Spleen (tissue), 13 donors: ENCODE measurements around the gene EIF5A. TPM values are rescaled to one million over a fixed set of nuclear protein-coding genes. Genes with fewer than 3 reads are reported as not detected.

Experiments
- DNase-seq: peaks from one replicate; pipeline ENCODE4 v3.0.0-alpha.2; 2020
- H3K27ac ChIP-seq, 8 donors: fragments of 200-600 bp; sonication (generic) in 7 of 8; 1 replicate in 4 of 8; 2 replicates in 4 of 8; pipeline versions ENCODE4 v1.5.0 to v1.8.0; 2016 to 2021; ENCODE audit warnings: inconsistent platforms in 4 of 8, mild to moderate bottlenecking in 4 of 8, moderate library complexity in 1 of 8
- H3K27me3 ChIP-seq, 7 donors: fragments of 200-600 bp; sonication (generic) in 6 of 7; replicated peaks in 1 of 7; 1 replicate in 4 of 7; 2 replicates in 3 of 7; pipeline versions ENCODE4 v1.5.0 to v1.8.0; 2016 to 2021; ENCODE audit warnings: inconsistent platforms in 3 of 7, mild to moderate bottlenecking in 1 of 7
- H3K36me3 ChIP-seq, 6 donors: fragments of 200-600 bp; sonication (generic) in 5 of 6; 1 replicate in 4 of 6; 2 replicates in 2 of 6; pipeline versions ENCODE4 v1.5.0 to v1.8.0; 2016 to 2021; ENCODE audit warnings: inconsistent platforms in 2 of 6
- H3K4me1 ChIP-seq, 6 donors: fragments of 200-600 bp; sonication (generic) in 5 of 6; 1 replicate in 3 of 6; 2 replicates in 3 of 6; pipeline versions ENCODE4 v1.5.0 to v1.8.0; 2016 to 2021; ENCODE audit warnings: inconsistent platforms in 3 of 6
- H3K4me3 ChIP-seq, 8 donors: fragments of 200-600 bp; sonication (generic) in 7 of 8; 1 replicate in 4 of 8; 2 replicates in 4 of 8; pipeline versions ENCODE4 v1.5.0 to v1.8.0; 2016 to 2021; ENCODE audit warnings: inconsistent platforms in 4 of 8, mild to moderate bottlenecking in 4 of 8, moderate library complexity in 2 of 8
- H3K9me3 ChIP-seq, 8 donors: fragments of 200-600 bp; sonication (generic) in 7 of 8; 1 replicate in 4 of 8; 2 replicates in 4 of 8; pipeline versions ENCODE4 v1.5.0 to v1.8.0; 2016 to 2021; ENCODE audit warnings: inconsistent platforms in 4 of 8
- CTCF ChIP-seq, 11 experiments: fragments of 200-600 bp in 7 of 11; fragments of 450-650 bp in 4 of 11; sonication (generic) in 4 of 11; IDR thresholded peaks in 8 of 11; conservative IDR thresholded peaks in 3 of 11; 1 replicate in 7 of 11; 2 replicates in 4 of 11; pipeline versions ENCODE4 v1.4.0 to v1.8.0; 2016 to 2021; ENCODE audit warnings: antibody characterized with exemption in 11 of 11, inconsistent platforms in 4 of 11, mild to moderate bottlenecking in 1 of 11
- POLR2A ChIP-seq, 3 donors: fragments of 450-650 bp; IDR thresholded peaks; one replicate each; pipeline ENCODE4 v1.5.1; 2017; ENCODE audit warnings: antibody characterized with exemption in 3 of 3, mild to moderate bottlenecking in 1 of 3
- POLR2AphosphoS5 ChIP-seq, 3 donors: sonication (generic); formaldehyde crosslinking; IDR thresholded peaks; one replicate each; pipeline ENCODE4 v1.5.1; 2017; ENCODE audit warnings: antibody characterized with exemption in 3 of 3
- WGBS, 5 donors: extraction: QIAGEN DNeasy Blood & Tissue Kit in 3 of 5; methylation state at CpG; one replicate each; pipeline versions ENCODE4 v1.1.5 to v1.1.7; 2013 to 2018; 5-methylcytosine and 5-hydroxymethylcytosine counted together
- intact Hi-C: fragments of 100-400 bp; cut with DNase I; formaldehyde crosslinking; loops from one replicate; pipeline ENCODE4 v1.15.0; 2023; ENCODE audit warnings: low total_unique reads
- long read RNA-seq, 2 donors: transcript quantifications; one replicate each; lab custom pipeline, GENCODE V29; 2026
- polyA plus RNA-seq, 3 donors: library from polyadenylated mRNA; stranded (reverse); fragments of 200-250 nt; gene quantifications; one replicate each; pipeline ENCODE4 v1.2.1, GENCODE V29; 2013
- total RNA-seq, 7 donors: library from RNA; depleted of rRNA in 3 of 7; stranded (reverse); fragments of >200 nt in 3 of 7; fragmentation: NEBNext Ultra II Directional in 4 of 7; extraction: Animal tissue kit (Norgen Biotek cat#: 25700) in 4 of 7; gene quantifications; one replicate each; pipeline versions ENCODE4 v1.1.0 to v1.2.1, GENCODE V29; 2016 to 2021
- donor health status: healthy with polysubstance abuse.
- donor health status: DM: no; HTN: no; CAD: no; lungs with moderate emphysema.
- donor health status: DM: no; HTN: no; CAD: no.
- donor health status: Bipolar disorder and iron deficiency.
- donor health status: healthy.
- donor health status: DM: no; HTN: no; CAD: no.
- donor health status: DM: yes; HTN: yes; CAD: no.

The EIF5A gene
- total RNA-seq (100 to 1,000 TPM; 117 to 326 (median 244) TPM), polyA plus RNA-seq (100 to 1,000 TPM; 310 to 426 (median 376) TPM)
- long read RNA-seq, donor 1, transcript EIF5A-205 (6 exons, 1,271 nt) = minor isoform, 8 of 346 reads
- long read RNA-seq, donor 1, transcript EIF5A-202 (6 exons, 1,511 nt) = major isoform, 134 of 346 reads
- long read RNA-seq, donor 1, partial matches to known transcripts = 198 of 346 reads
- long read RNA-seq, donor 1, other reads (novel, unspliced or antisense) = 0 of 346 reads
- long read RNA-seq, donor 2, transcript EIF5A-202 (6 exons, 1,511 nt) = major isoform, 129 of 152 reads
- long read RNA-seq, donor 2, transcript EIF5A-205 (6 exons, 1,271 nt) = minor isoform, 6 of 152 reads
- long read RNA-seq, donor 2, partial matches to known transcripts = 7 of 152 reads
- long read RNA-seq, donor 2, other reads (novel, unspliced or antisense) = 0 of 152 reads

GRCh38 chr17:7306911-7307685 lies at the start of gene EIF5A:
TSS of gene EIF5A (plus strand) at chr17:7307628. CDS start at chr17:7309636, 2,008 bp downstream.
- H3K27me3 ChIP-seq = no peaks in the 10 kb centered on the region
- 0 to 1% (median 0%) methylated on average over 54 to 64 of the region's 64 CpGs for WGBS, 5 donors

DNA sequence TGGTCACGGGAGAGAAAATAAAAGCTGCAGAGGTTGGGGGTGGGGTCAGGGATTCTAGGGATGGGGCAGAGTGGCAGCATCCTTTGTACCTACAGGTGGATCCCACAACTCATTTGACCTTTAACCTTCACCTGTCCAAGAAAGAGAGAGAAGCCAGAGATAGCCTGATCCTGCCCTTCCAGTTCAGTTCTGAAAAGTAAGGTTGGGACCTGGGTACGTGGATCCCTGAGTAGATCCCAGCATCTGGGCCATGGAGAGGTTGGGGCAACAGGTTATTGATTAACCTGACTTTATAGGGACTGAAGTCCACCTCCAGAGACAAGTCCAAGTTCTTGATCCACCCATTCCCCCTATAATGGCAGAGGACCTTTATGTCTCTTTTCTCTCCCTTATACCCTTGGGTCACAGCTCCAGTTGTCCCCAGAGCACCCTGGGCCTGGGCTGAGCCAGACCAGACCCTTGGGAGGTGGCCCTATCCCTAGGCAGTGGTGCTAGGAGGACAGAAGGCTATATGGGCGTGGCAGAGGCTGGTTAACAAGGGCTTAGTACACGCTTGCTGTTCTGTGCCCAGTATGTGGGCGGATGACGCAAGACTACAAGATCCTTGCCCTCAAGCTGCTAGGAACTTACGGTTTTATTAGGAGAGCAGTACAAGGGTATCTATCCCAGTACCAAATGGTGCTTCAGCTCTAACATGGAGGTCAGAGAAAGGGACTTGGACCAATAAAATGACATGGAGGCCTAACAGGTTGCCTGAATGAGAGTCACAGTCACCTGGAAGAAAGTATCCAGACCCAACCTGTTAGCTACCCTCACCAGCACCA lies 48.5 kb upstream of the EIF5A start:
- H3K27me3 ChIP-seq = peaks cover 3 to 38% (median 22%) of the 10 kb centered on the region in 7 donors
- H3K9me3 ChIP-seq = no peaks in the 10 kb centered on the region
- 76 to 91% (median 83%) methylated on average over 7 of the region's 7 CpGs for WGBS, 5 donors
- TF ChIP-seq POLR2A (IDR thresholded peaks at IDR 0.05) (no peak), POLR2AphosphoS5 (IDR thresholded peaks at IDR 0.05) (no peak), CTCF (IDR thresholded peaks at IDR 0.05 in 8 of 11, conservative IDR thresholded peaks at IDR 0.05 in 3 of 11) (no peak)
- peaks cover 22 to 43% (median 35%) of the 10 kb centered on the region in 6 donors for H3K4me1 ChIP-seq
- H3K4me3 ChIP-seq = no peak overlapping the region
- no peak overlapping the region for H3K27ac ChIP-seq
- no peak for DNase-seq
- peaks cover 0 to 62% (median 41%) of the 10 kb centered on the region in 6 donors for H3K36me3 ChIP-seq
- intact Hi-C loops = no loop called here

More at GRCh38 chr17:7306911-7307685, at the start of gene EIF5A:
- intact Hi-C loops = loop anchor here (10.0 kb wide), 1 partner anchor 262 kb away; the partner anchor contains the start of gene SLC16A11
- Histone ChIP-seq H3K4me3 (peak within 1 kb of the TSS; percentile 89 to 97 (median 92)), H3K36me3 (peaks cover 0 to 30% (median 27%) of the 10 kb centered on the region in 6 donors), H3K27ac (peak within 1 kb of the TSS; percentile 83 to 100 (median 98)), H3K4me1 (peaks cover 26 to 50% (median 39%) of the 10 kb centered on the region in 6 donors), H3K9me3 (no peaks in the 10 kb centered on the region)
- peak; percentile 100 for DNase-seq
- no peak for TF ChIP-seq CTCF (IDR thresholded peaks at IDR 0.05 in 8 of 11, conservative IDR thresholded peaks at IDR 0.05 in 3 of 11)
- peak; percentile 97 to 98 (median 98) for TF ChIP-seq POLR2AphosphoS5 (IDR thresholded peaks at IDR 0.05)
- peak; percentile 76 to 94 (median 91) for TF ChIP-seq POLR2A (IDR thresholded peaks at IDR 0.05)

DNA sequence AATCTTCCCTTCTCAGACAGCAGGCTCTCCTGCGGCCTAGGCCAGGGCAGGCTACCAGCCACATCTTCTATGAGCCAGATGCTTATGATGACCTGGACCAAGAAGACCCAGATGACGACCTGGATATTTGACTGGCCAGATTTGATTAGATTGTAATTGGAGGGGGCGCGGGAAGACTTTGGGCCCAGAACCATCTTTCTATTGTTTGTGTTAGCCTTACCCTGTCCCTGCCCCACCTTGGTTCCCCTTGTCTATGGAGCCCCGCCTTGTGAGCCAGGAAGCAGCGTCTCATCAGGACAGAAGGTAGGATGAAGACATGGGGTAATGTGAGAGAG lies 47.9 kb upstream of the EIF5A start:
- H3K4me3 ChIP-seq = no peak overlapping the region
- H3K36me3 ChIP-seq = peaks cover 0 to 57% (median 36%) of the 10 kb centered on the region in 6 donors
- peaks cover 3 to 43% (median 26%) of the 10 kb centered on the region in 7 donors for H3K27me3 ChIP-seq
- peaks cover 22 to 38% (median 35%) of the 10 kb centered on the region in 6 donors for H3K4me1 ChIP-seq
- DNase-seq = no peak
- H3K27ac ChIP-seq = no peak overlapping the region
- TF ChIP-seq POLR2AphosphoS5 (IDR thresholded peaks at IDR 0.05) = no peak
- TF ChIP-seq CTCF (IDR thresholded peaks at IDR 0.05 in 8 of 11, conservative IDR thresholded peaks at IDR 0.05 in 3 of 11) = no peak
- no peak for TF ChIP-seq POLR2A (IDR thresholded peaks at IDR 0.05)
- WGBS, 5 donors = 94 to 98% (median 97%) methylated on average over 6 of the region's 6 CpGs
- intact Hi-C loops = no loop called here
- H3K9me3 ChIP-seq = no peaks in the 10 kb centered on the region
